ENCODE data around the gene SLC35F5. TPM values are rescaled to one million over a fixed set of nuclear protein-coding genes. Genes with fewer than 3 reads are reported as not detected.

The SLC35F5 gene
- polyA plus RNA-seq, 1 donor from 2014 or later, result 56.2 TPM

Small RNAs within 50 kb of the gene (small RNA-seq; reads per million reads assigned to genes)
- gene MIR4782 (0 to 0.46 (median 0) reads per million in 3 experiments), gene RNU6-744P (0 reads per million in 3 experiments)

Other genes starting within 250 kb of the SLC35F5 start
- gene RABL2A, start 129.4 kb downstream of the SLC35F5 start, polyA plus RNA-seq, result 17.9 and 26.7 TPM in 2 replicates
- gene ACTR3, start 133.4 kb upstream of the SLC35F5 start, polyA plus RNA-seq, result 228 and 255 TPM in 2 replicates

All from neural cell (in vitro differentiated cells).